ENCODE measurements around the gene PIK3CB.

DNA sequence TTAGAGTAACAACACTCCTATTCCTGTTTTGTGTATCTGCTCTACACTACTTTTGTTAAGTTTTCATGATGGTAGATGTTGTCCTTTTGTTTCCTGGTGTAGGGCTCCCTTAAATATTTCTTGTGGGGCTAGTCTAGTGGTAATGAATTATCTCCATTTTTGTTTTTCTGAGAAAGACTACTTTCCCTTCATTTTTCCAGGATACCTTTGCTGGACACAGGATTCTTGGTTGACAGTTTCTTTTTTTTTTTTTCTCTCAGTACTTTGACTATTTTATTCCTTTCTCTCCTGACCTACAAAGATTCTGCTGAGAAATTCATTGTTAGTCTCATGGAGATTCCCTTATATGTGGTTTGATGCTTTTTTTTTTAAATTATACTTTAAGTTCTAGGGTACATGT, 188.2 kb downstream of the PIK3CB start:
- TF ChIP-seq, protein P1, sequence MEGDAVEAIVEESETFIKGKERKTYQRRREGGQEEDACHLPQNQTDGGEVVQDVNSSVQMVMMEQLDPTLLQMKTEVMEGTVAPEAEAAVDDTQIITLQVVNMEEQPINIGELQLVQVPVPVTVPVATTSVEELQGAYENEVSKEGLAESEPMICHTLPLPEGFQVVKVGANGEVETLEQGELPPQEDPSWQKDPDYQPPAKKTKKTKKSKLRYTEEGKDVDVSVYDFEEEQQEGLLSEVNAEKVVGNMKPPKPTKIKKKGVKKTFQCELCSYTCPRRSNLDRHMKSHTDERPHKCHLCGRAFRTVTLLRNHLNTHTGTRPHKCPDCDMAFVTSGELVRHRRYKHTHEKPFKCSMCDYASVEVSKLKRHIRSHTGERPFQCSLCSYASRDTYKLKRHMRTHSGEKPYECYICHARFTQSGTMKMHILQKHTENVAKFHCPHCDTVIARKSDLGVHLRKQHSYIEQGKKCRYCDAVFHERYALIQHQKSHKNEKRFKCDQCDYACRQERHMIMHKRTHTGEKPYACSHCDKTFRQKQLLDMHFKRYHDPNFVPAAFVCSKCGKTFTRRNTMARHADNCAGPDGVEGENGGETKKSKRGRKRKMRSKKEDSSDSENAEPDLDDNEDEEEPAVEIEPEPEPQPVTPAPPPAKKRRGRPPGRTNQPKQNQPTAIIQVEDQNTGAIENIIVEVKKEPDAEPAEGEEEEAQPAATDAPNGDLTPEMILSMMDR (IDR thresholded peaks at IDR 0.05): no peak
- TF ChIP-seq, protein P2, sequence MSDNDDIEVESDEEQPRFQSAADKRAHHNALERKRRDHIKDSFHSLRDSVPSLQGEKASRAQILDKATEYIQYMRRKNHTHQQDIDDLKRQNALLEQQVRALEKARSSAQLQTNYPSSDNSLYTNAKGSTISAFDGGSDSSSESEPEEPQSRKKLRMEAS (IDR thresholded peaks at IDR 0.05; ENCODE audit: low read depth): no peak
- TF ChIP-seq GABPA (IDR thresholded peaks at IDR 0.05; ENCODE audit: low read depth): no peak
